HTERT RPE-1 (cell line): ENCODE results near the gene ACHE.
"Not testable (repeated sequence)": the region's sequence is repeated elsewhere in the genome, so short reads cannot be mapped to it uniquely, and the experiment has no call there.

Source experiments
- in situ Hi-C: fragments of 300-500 bp; cut with MboI; formaldehyde crosslinking; loops from 4 replicates; pipeline ENCODE4 v1.14.3; 2020; ENCODE audit warnings: low sequenced_read_pairs

ACHE gene

GRCh38 chr7:100865938-100866728, 29.6 kb downstream of the ACHE start:
- in situ Hi-C loops = no loop called here

DNA sequence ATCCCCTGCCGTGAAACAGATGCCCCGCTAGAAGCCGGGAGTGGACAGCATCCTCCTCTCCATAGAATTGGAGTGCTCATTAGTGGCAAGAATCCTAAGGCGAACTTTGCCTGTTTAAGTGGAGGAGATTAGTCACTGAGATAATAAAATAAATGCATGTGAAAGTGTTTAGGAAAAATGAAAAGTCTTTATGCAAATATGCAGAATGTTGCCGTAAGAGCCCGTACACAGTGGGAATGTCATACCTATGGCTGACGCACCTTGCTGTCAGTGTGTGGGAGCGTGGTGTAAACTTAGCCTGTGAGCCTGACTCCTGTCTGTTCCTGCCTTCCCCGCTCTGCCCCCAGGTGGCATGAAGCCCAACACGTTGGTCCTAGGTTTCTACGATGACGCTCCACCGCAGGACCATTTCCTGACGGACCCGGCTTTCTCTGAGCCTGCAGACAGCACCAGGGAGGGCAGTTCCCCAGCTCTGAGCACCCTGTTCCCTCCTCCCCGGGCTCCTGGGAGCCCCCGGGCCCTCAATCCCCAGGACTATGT, 30.2 kb downstream of the ACHE start:
- in situ Hi-C loops = no loop called here

GRCh38 chr7:100864263-100864845, 31.3 kb downstream of the ACHE start:
- in situ Hi-C loops = no loop called here

GRCh38 chr7:100863406-100863950, 32.2 kb downstream of the ACHE start:
- in situ Hi-C loops = no loop called here

DNA sequence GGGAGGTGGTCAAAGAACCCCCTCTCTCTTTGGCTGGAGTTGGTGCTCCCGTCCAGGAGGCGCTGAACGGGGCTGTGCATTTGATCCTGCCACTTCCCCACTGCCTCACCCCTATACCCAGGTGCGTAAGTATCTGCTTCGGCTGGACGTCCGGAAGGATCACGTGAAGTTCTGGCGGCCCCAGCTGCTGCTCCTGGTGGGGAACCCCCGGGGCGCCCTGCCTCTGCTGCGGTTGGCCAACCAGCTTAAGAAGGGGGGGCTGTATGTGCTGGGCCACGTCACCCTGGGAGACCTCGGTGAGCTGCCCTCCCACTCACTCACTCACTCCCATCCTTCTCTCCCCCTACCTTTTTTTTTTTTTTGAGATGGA, 34.1 kb downstream of the ACHE start:
- in situ Hi-C loops = no loop called here

- in situ Hi-C loops = no loop called here
Observed at GRCh38 chr7:100860702-100861615, 34.7 kb downstream of the ACHE start.

GRCh38 chr7:100859856-100860255, 35.8 kb downstream of the ACHE start:
- in situ Hi-C loops = no loop called here

DNA sequence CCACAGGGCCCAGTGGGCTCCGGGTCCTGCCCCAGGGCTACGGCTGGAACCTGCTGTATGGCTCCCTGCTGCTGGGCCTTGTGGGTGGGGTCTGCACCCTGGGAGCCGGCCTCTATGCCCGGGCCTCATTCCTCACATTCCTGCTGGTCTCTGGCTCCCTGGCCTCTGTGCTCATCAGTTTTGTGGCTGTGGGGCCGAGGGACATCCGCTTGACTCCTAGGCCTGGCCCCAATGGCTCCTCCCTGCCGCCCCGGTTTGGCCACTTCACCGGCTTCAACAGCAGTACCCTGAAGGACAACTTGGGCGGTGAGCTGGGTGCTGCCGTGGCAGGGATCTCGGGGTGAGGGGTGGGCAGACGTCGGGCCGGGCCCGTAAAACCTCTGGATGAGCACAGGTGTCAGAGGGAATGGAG, 38.8 kb downstream of the ACHE start:
- in situ Hi-C loops = no loop called here

GRCh38 chr7:100855515-100855914, 40.2 kb downstream of the ACHE start:
- in situ Hi-C loops = no loop called here

GRCh38 chr7:100854899-100855298, 40.8 kb downstream of the ACHE start:
- in situ Hi-C loops = not testable (repeated sequence)

GRCh38 chr7:100854146-100854895, 41.4 kb downstream of the ACHE start:
- in situ Hi-C loops = no loop called here

- in situ Hi-C loops = no loop called here
Observed at GRCh38 chr7:100852048-100852872, 43.4 kb downstream of the ACHE start, which contains the start of gene SLC12A9. Gene SLC12A9 (plus strand): TSS chr7:100852713. CDS start chr7:100854198, 1,485 bp downstream.

GRCh38 chr7:100847360-100847759, 48.3 kb downstream of the ACHE start:
- in situ Hi-C loops = loop anchor here (25.0 kb wide), 1 partner anchor 135 kb away; the partner anchor contains the start of genes EPO and POP7

DNA sequence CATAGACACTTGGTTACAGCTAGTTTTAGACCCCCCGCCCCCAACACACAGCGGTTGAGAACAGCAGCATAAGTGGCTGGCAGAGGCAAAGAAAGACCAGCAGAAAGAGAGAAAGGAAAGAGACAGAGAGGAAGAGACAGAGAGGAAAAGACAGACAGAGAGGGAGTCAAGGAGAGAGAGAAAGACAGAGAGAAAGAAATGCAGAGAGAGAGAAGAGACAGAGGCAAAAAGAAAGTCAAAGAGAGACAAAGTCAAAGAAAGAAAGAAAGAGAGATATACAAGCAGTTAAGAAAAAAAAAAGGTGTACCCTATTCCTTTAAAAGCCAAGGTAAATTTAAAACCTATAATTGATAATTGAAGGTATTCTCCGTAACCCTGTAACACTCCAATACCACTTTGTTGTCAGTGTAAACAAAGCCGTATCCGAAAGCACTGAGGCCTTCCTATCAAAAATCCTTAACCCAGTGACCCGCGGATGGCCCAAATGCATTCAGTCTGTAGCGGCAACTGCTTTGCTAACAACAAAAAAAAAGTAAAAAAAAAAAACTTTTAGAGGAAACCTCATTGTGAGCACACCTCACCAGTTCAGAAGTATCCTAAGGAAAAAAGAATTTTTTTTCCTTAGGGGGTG, 55.1 kb downstream of the ACHE start:
- in situ Hi-C loops = loop anchor here (25.0 kb wide), 1 partner anchor 128 kb away; the partner anchor contains the start of genes EPO and POP7
